22Rv1 (cell line): ENCODE data around the gene MED12.

Experiments used
- H3K27ac ChIP-seq: fragments of 450-650 bp; 2 replicates; pipeline ENCODE4 v1.5.1; 2017
- CTCF ChIP-seq: fragments of 450-650 bp; IDR thresholded peaks from 2 replicates; pipeline ENCODE4 v1.5.1; 2017; ENCODE audit warnings: mild to moderate bottlenecking
- ZFX ChIP-seq: fragments of 450-650 bp; IDR thresholded peaks from 2 replicates; pipeline ENCODE4 v1.6.1; 2017; ENCODE audit warnings: antibody characterized with exemption, borderline replicate concordance

MED12 gene

GRCh38 chrX:71184803-71185495 is 66.6 kb downstream of the MED12 start:
- no peak for TF ChIP-seq ZFX
- TF ChIP-seq CTCF, result no peak

GRCh38 chrX:71191248-71191647 is 72.9 kb downstream of the MED12 start:
- TF ChIP-seq ZFX (no peak), CTCF (no peak)
- no peak overlapping the region for H3K27ac ChIP-seq

More at GRCh38 chrX:71184803-71185495, 66.6 kb downstream of the MED12 start:
- H3K27ac ChIP-seq, result no peak overlapping the region
